T-helper 1 cell (primary cell): ENCODE results near the gene COCH.

Experiments
- DNase-seq, 5 donors: peaks; one replicate each; pipeline ENCODE4 v3.0.0-alpha.2; 2012 to 2020
- total RNA-seq, 4 donors: gene quantifications; one replicate each; lab custom pipeline; 2026; lab: John Stamatoyannopoulos, UW

COCH gene
- 0 to 0.31 (median 0) reads per million in 4 donors for total RNA-seq

DNA sequence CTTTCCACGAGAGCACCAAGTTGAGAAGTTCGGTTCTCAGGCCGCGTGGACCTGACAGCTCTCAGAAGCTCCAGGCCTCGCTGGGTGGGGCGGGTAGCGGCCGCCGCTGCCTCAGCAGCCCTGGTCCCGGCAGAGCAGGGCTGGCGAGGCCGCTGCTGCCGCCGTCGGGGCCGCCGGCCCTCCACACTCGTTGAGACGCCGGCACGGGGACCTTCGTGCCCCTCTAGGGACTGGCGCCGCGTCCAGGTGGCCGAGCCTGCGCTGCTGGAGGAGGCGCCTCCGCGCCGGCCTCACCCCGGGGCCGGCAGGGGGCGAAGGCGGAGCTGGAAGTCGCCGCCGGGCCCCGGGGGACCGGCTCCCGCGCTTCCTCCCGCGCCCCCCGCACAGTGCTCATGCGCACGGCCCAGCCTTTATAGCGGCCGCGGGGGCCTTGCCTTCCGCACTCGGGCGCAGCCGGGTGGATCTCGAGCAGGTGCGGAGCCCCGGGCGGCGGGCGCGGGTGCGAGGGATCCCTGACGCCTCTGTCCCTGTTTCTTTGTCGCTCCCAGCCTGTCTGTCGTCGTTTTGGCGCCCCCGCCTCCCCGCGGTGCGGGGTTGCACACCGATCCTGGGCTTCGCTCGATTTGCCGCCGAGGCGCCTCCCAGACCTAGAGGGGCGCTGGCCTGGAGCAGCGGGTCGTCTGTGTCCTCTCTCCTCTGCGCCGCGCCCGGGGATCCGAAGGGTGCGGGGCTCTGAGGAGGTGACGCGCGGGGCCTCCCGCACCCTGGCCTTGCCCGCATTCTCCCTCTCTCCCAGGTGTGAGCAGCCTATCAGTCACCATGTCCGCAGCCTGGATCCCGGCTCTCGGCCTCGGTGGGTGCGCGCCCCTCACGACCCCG is at the start of gene COCH:
TSS of gene COCH (plus strand) at position 440 of the 879 bp plus-strand sequence. CDS start at position 820, 380 bp downstream.
- peak in 3 of 5 donors; percentile 2 to 19 (median 7) for DNase-seq

DNA sequence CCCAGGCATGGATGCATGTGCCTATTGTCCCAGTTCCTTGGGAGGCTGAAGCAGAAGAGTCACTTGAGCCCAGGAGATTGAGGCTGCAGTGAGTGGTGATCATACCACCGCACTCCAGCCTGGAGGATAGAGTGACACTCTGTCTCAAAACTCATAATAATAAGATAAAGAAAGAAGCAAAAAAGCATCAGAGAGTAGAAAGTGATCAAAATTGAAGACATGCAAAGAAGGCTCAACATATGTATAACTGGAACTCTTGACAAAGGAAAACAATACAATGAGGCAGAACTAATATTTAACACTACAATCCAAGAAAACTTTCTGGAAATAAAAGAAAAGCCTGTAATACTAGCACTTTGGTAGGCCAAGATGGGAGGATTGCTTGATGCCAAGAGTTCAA is 48.3 kb upstream of the COCH start:
- no peak for DNase-seq

DNA sequence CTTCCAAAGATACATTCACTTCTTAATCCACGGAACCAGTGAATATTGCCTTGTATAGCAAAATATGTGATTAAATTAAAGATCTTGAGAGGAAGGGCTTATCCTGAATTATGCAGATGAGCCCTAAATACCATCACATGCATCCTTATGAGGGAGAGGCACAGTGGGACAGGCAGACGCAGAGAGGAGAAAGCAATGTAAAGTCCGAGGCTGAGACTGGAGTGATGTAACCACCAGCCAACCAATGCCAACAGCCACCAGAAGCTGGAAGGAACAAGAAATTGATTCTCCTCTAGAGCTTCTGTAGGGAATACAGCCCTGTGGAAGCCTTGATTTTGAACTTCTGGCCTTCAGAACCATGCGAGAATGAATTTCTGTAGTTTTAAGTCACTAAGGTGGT is 44.5 kb upstream of the COCH start:
- DNase-seq, result no peak

DNA sequence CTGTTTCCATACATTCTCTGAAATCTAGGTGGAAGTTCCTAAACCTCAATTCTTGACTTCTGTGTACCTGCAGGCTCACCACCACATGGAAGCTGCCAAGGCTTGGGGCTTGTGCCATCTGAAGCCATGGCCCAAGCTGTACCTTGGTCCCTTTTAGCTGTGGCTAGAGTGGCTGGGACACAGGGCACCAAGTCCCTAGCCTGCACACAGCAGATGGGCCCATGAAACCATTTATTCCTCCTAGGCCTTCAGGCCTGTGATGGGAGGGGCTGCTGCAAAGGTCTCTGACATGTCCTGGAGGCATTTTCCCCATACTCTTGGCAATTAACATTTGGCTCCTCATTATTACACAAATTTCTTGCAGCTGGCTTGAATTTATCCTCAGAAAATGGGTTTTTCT is 40.0 kb upstream of the COCH start:
- no peak for DNase-seq

DNA sequence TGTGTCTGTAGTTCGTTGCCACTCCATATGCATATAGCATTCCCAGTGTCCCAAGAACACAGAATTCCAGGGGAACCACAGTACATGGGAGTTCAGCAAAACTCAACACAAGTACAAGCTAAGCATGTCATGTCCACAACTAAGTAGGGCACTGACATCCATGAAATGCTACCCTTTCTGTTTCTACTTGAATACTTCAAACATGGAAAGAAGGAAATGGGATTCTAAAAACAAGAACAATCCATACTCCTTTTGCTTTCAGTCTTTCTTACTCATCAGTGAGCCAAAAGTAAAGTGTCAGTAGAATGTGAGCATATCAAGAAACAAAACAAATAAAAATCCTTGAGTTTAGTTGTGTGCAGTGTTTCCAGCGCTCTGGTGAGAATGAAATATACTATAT is 36.0 kb upstream of the COCH start:
- no peak for DNase-seq

DNA sequence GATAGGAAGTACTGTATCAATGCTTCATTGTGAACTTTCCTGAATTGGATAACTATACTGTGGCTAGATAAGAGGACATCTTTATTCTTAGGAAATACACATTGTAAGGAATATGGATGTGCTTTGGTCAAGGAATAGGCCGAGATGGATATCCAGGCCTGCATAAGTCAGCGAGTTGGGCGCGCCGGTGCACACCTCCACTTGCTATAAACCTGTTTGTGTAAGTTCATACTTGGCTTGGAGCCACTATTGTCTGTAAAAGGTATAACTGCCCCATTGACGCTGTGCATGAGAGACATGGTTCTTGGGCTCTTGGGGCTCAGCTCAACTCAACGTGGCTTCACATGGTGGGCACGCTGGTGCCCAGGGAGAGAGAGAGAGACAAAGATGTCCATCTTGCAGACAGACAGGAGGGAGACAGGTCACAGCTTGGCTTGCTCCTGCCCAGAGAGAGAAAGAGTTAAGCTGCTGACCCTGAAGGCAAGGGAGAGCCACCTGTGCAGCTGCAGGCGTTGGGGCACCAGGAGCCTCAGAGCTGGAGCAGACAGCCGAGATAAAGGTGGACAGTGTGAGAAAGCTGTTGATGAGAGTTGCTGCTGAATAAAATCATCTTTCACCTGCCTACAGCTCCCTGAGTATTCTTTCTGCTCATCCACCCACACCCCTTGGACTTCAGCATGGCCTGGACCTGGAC is 34.1 kb upstream of the COCH start:
- no peak for DNase-seq

DNA sequence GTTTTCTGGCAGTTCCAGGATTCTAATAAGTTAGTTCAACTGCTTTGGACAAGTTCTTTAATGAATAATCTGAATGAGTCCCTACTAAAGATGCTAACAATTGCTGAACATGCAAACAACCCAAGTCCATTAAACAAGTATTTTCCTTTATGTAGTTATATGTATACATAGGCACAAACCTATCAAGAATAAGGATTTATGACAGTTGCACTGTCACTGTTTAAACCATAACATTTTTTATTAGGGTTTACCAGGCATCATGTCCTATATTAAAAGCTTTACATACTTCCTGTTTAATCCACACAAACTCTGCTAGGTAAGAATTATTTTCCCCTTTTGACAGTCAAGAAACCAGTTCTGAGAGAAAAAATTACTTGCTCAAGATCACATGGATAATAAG is 31.9 kb upstream of the COCH start:
- no peak for DNase-seq

DNA sequence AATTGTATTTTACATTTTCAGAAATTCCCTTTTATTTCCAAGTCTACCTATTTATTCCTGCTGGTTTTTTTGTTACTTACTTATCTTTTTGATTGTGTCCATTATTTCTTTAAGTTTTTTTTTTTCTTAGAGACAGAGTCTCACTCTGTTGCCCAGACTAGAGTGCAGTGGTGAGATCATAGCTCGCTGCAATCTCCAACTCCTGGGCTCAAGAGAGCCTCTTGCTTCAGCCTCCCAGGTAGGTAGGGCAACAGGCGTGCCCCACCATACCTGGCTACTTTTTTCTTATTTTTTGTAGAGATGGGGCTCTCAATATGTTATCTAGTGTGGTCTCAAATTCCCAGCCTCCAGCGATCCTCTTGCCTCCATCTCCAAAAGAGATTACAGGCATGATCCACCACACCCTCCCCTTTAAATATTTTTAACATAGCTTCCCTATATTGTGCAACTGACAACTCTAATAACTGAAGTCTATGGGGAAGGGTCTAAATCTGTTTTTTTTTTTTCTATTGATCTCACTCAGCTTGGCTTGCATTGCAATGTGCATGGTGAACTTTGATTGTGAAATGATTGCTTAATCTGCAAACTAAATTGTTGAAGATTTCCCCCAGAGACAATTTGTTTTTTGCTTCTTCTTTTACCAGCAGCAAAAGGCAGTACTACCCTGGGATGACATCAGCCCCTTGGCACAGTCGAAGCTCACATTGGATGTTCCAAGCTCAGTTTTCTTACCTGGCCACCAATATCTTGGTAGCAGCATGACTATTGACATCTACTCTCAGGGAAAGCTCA is 25.7 kb upstream of the COCH start:
- DNase-seq, result no peak

DNA sequence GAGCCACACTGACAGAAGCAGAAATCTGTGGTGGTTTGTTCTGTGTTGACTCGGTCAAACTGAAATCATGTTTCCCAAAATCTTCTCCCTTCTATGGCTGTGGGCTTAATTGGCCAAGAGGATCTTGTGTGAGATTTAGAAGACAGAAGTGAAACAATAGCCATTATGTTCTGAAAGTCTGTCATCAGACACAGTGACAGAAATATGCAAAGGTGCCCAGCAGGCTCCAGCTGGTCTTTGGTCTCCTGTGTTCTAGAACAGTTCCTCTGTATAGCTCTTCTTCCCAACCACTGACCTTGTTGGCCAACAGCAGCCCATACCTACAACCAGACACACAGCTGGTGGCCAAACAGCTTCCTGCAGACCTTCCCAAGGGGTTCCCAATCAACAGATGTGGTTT is 25.0 kb upstream of the COCH start:
- no peak for DNase-seq

DNA sequence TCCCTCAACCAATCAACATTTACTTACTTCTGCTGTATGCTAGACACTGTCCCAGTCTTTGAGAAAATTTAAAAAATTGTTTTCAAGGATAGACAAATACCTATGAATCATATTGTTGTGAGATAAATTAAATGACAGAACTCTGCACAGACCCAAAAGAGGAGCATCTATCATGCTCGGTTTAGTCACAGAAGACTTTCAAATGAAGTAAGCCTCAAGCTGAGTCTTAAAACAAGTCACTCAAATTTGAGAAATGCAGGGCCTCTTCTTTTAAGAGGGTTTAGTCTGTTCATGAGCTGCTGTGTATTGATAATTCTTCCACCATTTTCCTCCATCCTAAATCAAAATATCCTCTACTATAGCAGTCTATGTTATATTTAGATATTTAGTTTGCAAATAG is 24.4 kb upstream of the COCH start:
- DNase-seq, result no peak

DNA sequence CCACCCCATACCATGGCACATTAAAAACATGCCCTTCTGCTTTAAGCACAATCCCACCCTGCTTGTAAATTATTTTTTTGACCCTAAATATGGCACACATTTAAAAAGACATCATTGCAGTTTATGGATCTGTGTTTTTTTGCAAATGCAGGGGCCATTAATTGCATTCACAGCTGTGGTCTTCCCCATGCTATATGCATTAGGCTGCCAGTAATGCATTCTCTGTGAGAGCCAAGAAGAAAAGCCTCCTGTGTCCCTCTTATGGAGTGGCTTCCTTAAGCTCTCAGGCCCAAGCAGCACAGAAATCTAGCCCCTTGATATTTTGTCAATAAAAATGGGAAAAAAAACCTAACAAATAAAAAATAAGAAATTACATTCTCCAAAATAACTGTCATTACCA is 20.4 kb upstream of the COCH start:
- no peak for DNase-seq

DNA sequence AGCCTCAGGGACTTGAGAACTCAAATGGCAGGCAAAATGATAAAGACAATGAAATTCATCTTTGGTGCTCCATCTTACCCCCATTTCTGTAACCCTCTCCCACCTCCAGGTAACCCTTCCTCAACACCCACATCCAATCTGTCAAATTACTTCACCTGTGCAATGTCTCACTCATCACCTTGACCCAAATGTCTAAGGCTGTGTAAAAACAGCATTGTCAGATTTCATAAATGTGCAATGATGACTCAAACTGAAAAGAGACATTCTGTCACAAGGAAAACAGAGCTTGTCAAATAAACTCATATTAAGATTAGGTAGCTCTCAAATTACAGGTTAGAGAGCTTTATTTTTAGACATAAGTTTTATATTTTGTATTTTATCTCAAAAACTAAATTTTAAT is 19.9 kb upstream of the COCH start:
- DNase-seq, result peak in 1 of 5 donors; percentile 20

DNA sequence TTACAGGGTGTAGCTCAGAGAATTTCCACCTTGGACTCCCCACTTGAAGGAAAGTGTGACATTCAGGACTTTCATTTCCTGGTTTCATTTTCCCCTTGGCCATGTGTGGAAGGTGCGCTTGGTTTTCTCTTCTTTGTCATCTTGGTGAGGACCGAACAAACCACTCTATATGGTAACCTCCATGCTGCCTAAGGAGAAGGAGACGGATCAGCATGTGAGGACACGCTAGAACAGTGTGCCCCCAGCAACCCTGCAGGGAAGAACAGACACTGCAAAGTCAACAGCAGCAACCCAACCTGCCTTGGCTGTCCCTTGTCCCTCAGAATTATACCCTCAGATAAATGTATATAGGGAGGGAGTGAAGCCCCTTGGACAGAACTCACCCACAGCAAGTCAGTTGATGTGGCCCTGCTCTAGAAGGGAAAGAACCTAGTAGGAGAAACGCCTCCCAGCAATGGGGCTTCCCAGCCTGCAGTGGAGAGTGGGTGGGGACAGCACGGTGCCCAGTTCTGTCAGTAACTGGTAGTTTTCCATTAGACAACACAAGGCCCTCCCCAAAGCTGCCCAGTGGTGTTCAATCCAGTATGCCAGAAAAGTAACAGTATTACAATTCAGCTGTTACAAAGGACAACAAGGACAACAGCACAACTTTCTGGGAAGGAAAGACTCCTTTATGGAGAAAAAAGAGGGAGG is 18.9 kb upstream of the COCH start:
- DNase-seq, result no peak

DNA sequence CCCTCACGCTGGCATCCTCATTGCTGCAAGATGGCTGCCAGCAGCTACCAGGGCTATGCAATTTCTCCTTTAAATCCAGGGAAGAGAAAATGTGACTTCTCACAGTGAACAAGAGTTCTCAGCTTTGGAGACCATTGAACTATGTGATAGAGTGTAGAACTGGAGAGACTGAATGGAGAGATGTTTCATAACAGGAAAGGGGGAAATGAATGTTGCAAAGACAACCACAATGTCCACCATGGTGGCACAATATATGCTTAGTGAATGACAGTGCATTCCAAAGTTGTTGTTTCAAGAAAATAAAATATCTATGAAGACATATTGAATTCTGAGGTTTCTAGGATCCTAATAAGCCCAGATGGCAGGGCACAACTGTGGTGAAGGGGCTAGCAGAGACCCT is 13.2 kb upstream of the COCH start:
- DNase-seq, result no peak

DNA sequence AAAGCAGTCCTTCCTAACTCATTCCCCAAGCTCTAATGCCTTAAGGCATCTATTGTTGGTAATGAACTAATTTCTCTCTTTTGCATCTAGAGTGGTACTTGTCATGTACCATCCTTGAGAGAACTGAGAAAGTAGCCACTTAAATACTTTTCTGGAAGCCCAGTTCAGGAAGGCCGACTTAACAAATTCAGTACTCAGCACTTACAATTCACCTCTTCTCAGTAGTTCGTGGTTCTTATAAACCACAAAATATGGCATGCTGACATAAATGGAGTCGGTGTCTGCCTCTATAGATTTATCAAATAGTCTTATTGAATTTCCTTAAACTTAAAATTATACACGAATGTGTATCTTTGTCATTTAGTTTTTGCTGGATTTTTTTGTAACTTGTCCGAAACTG is 9.4 kb upstream of the COCH start:
- DNase-seq, result no peak

DNA sequence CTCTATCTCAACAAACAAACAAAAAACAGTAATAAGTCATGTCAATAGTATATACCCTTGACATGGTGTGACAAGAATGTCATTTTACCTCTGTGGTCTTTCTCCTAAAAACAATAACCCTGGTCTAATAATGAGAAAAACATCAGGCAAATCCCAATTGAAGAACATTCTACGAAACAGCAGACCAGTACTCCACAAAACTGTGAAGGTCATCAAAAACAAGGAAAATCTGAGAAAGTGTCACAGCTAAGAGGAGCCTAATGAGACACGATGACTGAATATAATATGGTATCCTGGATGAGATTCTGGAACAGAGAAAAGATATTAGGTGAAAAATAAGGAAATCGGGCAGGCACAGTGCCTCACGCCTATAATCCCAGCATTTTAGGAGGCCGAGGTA is 5.6 kb upstream of the COCH start:
- no peak for DNase-seq

DNA sequence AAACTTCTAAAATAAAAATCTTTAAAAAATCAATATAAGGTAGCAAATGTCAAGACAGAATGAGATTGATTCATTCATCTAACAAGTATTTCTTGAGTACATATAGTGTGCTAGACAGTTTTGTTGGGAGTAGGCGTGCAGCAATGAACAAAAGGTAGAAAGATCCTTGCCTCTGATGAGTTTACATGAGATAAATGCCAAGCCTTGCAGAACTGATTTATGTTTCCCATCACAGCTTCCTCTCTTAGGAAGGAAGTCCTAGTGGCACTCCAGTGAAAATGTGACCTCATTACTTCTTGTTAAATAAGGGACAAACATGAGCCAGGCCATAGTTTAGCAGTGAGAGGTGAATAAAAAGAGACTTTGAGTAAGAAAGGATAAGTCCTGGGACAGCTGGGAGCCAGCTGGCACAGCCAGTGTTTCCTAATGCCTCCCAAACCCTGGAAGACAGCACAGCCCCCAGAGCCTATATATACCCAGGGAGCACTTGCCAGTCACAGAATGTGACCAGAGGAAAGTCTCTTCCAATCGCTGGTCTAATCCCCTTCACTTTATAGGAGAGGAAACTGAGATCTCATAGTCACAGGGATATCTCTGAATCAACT is 4.7 kb upstream of the COCH start:
- no peak for DNase-seq

DNA sequence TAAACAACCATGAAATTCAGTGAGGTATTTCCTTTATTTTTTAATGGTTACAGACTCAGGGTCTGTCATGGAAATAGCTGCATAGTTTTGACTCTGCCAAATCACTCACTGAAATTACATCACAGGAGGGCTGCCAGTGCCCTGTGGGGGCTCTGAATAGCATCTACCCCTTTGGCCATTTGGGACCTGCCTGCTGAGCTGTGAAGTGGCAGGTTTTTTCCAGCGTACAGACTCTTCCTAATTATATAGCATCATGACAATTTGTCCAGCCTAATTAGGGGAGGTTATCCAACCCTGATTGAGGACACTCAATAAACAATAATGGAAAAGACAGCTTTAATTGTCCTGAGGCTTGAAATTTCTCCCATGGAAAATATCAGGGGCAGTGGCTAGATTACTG is 1.8 kb upstream of the COCH start:
- no peak for DNase-seq

DNA sequence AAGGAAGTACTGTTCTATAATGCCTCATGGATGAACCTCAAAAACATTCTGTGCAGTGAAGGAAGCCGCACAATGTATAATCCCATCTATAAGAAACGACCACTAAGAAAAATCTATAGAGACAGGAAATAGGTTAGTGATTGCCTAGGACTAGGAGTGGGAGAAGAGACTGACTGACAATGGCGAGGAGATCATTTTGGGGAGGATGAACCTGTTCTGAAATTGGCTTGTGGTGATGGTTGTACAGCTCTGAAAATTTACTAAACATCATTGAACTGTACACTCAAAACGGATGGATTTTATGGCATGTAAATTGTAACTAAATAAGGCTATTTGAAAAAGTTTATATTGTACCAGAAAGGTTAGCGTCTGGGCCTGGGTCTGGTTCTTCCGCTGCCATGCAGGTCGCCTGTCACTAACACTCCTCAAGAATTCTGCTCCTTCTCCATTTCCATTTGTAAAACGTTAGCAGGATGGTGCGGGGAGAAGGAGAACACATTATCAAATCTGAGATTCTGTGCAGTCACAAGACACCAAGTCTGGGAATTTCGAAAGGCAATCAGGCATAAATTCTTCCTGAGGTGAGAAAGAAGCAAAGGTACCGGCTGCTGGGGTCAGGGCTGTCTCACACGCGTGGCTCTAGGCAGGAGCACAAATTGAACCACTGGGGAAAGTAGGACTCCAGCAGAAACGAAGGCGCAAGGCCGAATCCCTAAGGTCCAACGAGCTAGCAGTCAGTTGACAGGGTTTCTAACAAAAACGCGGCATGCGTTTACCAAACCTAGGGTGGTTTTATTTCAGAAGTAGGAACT is 845 bp upstream of the COCH start:
- no peak for DNase-seq

DNA sequence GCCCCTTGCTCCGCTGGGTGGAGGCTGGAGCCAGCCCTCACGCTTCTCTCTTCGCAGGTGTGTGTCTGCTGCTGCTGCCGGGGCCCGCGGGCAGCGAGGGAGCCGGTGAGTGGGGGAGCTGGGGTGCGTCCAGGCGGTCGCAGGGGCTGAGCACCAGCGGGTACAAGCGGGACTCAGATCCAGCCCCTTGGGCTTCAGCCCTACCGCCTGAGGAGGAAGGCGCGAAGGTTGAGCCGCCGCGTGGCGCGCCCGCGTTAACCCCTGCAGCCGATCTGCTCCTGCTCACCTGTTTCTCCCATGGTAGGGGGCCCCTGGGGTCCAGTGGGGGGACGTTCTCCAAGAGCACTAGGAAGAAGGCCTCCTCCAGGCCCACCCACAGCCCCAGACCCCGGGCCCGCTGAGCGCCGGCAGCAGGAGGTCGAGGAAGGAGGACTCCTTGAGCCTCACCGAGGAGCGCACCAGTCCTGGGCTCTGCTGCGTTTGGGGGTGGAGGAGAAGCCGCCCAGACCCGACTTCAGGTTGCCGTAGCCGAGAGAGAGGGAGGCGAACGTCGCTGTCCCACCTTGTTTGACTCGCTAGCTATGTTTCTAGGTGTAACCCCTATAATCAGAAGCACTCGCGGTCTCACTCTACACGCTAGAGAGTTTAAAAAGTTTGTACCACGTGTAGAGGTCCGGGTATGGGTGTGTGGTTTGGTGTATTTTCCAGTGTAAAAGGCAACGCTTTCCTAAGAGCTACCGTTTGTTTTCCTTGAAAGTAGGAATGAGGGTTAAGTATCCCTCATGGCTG is 834 bp downstream of the COCH start:
- peak in 2 of 5 donors; percentile 1 to 6 for DNase-seq

DNA sequence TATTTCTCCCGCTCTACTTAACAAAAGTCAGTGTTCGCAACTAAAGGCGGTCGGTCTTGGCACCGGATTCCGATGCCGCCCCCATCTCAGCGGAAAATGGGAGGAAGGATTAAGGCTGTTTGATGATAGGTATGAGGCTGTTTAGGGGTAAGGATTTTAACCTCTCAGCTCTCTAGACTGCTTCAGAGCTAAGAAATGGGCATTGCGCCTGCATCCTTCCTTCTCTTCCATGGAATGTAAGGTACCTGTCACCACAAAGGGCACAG is 1.4 kb downstream of the COCH start:
- DNase-seq, result no peak
